ENCODE results near the gene SLC1A2.

Gene SLC1A2

DNA sequence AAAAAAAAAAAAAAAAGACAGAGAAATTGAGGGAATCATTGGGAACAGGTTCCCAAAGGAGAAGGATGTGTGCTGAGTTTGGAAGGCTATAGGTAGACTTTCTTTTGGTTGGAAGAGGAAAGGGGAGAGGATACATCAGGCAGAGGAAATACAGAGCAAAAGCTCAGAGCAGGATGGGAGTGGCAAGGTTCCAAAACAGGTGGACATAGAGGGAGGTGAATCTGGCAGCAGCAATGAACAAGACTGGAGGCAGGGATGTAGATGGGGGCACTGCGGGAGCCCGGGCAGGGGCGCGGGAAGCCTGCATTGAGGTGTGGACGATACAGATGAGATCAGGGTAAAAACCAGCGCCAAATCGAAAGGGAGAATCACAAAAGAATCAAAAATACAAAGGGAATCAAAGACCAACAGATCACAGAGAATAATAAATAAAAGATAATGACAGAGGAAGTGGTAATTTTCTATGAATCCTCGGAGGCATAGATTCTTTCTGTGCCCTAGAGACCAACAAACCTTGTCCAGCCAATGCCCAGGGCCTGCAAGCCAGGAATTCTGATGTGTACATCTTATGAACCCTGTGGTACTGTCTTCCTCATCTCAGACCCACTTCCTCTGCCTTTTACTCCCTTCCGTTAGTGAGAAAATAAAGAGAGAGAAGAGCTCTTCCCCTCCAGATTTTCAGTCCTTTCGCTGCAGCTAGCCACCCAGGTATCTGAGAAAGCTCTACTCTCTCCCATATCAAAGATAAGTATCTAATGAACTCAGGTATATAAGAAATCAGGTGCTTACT lies 70.3 kb downstream of the SLC1A2 start:
- no peak for DNase-seq (ENCODE audit: low spot score)

DNA sequence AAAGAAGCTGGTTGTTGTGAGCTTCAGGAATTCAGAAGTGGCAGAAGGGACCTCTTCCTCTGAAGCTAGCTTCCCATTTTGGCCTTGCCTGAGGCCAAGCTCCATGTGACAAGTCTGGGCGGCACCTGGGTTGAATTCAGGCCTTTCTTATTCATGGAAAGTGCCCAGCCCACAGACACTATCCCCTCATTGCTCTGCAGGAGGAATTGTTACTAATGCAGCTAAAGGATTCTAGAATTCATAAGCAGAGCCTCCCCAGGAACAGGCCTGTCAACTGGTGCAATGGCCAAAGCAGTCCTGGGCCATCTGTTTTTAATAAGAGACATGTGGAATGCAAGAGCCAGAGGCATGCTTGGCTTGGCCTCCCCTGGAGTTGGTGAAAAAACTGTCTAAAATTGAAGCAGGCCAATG lies 71.4 kb downstream of the SLC1A2 start:
- no peak for DNase-seq (ENCODE audit: low spot score)

DNA sequence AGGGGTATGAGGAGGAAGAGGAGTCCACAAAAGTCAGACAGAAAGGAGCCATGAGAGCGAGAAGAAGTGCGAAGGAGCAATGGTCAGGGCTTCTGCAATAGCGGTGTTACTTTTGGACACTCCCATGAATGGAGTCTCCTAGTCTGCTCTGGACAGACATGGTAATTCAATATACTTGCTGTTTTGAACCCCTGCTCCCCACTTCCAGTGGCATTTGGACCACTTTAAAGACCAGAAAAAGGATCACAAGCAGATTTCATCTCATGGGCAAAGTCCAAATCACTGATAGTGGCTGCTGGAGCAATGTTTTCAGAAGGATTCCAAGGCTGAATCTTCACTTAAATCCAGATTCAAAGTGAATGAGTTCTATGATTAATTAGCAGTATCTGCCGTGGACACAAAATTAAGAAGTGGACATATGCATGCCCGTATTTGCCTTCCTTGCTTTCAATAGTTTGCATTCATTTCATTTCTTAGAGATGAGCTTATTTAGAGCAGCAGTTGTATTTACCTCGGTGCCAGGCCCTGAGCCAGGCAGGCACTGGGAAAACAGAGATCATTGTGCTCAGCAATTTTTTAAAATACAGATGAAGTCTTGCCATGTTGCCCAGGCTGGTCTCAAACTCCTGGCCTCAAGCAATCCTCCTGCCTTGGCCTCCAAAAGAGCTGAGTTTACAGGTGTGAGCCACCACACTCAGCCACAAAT lies 72.0 kb downstream of the SLC1A2 start:
- DNase-seq (ENCODE audit: low spot score) = no peak

DNA sequence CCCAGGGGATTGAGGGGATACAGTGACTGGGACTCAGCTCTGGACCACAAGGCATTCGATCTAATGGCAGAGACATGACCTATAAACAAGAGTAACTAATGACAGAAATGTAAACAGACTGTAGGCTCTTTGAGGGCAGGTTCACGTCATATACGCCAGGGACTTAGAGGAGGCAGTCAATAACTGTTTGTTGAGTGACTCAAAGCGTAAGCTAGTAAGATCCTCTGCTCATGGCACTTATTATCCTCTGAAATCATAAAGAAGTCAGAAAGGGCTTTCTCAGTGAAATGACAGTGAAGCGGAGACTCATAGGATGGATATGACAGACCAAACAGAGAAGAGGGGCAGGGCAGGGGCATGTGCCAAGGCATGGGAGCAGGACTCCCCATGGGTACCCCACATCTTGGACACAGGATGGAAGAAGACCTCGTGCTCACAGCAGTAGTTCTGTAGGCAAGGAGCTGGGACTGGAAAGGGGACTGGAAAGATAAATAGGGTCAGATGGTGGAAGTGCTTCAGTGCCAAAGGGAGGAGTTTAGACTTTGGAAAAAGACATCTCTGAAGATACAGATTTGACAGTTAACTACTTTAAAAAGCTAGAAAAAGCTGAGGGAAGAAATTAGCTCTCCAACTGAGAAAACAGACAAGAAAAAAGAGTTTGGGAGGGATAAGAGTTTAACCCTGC lies 72.7 kb downstream of the SLC1A2 start:
- DNase-seq (ENCODE audit: low spot score) = no peak

DNA sequence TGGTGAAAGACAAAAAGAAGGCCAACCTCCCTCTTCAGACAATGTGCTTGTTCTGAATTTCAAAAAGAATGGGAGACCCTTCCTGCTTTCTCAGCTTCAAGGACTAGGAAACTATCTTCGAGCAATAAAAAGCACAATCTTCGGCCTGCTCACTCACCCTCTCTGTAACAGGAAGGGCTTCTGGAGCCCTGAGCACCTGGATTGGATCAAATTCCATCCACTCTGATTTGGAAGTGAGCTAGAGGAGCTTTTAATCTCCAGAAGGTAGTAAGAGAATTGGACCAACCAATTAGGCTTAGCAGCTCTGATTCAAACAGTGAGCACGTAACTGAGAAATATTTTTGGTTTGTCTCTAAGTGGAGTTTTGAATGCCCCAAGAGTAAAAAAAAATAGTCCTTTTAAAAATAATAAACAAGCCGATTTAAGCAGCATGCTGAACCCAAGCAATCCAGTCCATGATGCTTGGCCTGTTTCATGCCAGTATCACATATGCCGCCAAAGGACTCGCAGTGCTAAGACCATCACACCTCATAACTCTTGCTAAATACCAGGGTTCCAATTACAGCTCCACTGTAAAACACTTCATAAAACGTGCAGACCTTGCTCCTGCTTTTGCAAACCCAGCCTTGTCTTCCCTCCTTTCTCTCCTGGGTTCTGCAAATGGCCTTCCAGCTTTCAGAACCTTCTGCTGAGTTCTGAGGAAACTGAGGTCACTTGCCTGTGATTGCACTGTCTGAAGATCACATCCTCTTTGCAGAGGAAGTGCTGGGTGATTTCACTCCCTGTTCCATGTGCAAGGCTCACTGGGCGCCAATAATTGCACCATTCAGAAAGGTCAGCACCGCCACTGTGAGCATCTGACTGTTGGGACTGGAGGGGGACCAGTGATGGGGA lies 74.4 kb downstream of the SLC1A2 start:
- DNase-seq (ENCODE audit: low spot score) = peak; percentile 25

DNA sequence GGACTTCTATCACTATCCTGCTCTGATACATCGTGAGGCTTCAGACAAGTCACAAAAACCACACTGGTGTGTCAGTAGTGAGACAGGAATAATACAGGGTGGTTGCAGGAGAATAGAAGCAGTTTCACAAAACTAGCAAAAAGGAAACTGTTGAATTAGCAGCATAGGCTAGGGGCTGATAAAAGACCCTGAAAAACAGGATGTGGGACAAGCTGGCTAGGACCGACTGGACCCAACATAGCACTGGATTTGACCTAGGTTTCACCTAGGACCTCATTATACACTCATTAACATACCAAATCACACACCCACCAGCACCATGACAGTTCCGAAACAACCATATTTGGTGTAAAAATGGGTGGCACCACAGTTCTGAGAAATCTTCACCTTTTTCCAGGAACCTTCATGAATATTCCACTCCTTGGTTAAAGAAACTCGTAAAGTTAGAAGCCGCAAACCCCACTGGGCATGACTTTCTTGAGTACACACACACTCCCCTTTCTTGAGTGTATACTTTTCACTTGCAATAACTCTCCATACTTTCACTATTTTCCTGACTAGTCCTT lies 76.2 kb downstream of the SLC1A2 start:
- DNase-seq (ENCODE audit: low spot score) = no peak

DNA sequence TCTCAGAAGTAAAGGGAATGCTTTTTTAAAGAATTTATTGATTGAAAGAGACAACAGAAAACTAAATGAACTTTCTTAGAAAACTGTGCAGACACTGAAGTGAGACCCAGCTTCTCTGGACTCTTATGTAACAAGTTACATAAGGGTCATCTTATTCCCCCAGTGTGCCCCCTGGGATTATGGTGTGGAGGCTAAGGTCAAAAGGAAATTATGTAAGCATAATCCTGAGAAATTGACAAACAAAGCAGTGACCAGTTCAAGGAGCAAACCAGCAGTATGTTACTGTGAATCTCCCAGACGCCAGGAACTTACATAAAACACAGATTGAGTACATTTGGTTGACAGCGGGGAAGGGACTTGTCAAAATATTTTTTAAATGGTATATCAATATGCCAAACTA lies 78.6 kb downstream of the SLC1A2 start:
- DNase-seq (ENCODE audit: low spot score) = no peak

DNA sequence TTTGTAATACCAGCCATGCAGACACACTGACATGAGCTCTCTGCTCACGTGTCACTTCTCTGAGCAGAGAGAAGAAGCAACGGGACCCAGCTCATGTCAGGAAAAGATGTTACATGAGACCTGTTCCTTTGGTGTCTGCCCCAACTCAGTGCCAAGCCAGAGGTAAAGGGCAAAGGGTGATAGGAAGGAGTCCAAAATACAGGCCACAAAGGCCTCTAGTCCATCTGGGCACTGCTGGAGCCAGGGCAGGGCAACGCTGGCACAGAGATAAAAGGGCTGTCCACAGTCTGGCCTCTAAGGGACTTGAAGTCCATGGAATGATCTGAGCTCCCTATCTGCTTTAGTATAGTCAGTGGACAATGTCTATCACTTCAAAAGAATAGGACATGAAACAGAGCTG lies 79.3 kb downstream of the SLC1A2 start:
- no peak for DNase-seq (ENCODE audit: low spot score)

DNA sequence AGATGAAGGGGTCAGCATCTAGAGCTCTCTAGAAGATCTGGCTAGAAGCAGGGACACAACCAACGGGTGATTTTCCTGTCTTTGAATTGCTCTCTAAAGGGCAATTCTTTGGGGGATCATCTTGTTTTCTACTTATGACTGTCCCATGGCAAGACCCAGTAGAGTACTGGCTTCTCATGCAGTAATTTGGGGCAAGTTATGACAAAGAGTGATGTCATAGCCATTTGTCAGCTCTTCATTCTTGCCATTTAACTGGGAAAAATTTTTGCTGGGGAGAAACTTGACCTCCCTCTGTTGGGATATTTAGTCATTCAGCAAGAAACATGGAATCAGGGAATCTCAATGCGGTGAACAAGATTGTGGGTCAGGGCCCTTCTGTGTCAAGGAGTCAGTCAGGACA lies 80.4 kb downstream of the SLC1A2 start:
- DNase-seq (ENCODE audit: low spot score) = no peak

DNA sequence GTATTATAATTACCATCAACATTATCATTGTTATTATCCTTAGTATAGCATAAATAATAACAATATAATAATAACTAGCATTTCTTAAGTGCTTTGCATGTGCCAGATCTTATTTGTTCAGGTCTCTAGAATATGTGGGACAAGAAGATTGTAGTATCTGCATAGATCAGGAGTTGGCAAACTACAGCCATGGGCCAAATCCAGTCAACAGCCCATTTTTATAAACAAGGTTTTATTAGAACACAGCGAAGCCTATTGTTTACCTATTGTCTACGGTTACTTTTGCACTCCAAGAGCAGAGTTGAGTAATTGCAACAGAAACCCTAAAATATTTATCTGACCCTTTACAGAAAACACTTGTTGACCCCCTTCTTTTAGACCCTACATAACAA lies 81.4 kb downstream of the SLC1A2 start:
- no peak for DNase-seq (ENCODE audit: low spot score)

DNA sequence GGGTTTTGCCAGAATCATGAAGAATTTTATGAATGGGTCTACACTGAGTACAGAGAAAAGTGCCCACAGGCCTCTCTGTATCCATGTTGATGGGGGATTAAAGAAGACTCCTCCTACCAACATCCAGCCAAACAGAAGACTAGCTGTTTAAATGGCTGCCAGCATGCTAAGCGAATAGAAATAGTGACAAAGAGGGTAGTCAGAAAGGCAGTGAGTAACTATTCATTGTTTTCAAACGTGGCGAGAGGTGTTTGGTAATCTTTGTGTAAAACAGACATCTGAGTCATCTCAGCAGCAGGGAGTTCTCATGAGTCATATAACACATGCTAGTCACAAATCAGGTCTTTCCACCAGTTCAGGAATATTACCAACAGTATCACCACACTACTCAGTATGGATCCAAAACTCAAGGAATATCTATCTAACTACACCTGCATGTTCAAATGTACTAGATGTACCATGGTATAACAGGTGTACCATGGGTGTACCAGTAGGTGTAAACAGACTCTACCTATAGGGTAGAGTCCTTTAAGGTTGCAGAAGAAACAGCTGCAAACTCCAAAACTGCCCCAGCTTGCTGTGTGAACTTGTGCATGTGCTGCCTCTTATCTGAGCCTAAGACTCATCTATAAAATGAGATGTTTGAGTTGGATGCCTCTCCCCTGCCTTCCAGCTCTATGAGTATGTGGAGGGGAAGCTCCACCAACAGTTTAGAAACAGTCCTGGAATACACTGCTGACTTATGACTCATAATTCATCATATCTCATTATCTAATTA lies 82.0 kb downstream of the SLC1A2 start:
- DNase-seq (ENCODE audit: low spot score) = no peak

DNA sequence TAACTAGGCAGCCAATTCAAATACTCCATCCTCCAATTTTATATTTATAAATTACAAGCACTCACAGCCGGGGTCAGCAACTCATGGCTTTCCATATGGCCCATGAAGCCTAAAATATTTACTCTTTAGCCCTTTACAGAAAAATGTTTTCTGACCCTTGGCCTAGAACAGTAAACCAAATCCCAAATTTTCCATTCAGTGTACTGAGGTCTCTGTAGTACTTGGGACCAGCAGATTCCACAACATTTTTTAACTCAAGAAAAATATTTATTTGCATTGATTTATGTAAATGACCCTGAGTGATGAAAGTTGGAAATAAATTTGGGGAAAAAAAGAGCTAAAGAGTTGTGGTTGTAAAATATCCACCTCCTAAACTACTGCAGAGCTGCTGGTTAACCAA lies 82.6 kb downstream of the SLC1A2 start:
- DNase-seq (ENCODE audit: low spot score) = no peak

DNA sequence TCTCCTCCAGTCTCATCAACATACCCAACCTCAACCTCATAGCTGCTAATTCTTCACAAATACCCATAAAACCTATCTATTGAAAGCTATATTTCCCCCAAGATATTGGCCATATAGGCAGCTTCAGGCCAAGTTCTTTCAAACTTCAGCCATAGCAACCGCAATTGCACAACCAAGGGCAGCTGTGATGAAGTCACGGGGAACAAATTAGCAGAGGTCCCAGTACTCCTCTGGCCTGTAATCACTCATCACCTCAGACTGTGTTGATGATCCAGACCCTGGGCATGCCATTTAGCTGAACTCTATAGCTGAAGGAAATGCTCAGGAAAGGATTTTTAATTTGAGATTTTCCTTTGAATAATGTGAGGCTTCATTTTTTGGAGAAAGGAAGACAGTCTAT lies 84.1 kb downstream of the SLC1A2 start:
- DNase-seq (ENCODE audit: low spot score) = no peak

DNA sequence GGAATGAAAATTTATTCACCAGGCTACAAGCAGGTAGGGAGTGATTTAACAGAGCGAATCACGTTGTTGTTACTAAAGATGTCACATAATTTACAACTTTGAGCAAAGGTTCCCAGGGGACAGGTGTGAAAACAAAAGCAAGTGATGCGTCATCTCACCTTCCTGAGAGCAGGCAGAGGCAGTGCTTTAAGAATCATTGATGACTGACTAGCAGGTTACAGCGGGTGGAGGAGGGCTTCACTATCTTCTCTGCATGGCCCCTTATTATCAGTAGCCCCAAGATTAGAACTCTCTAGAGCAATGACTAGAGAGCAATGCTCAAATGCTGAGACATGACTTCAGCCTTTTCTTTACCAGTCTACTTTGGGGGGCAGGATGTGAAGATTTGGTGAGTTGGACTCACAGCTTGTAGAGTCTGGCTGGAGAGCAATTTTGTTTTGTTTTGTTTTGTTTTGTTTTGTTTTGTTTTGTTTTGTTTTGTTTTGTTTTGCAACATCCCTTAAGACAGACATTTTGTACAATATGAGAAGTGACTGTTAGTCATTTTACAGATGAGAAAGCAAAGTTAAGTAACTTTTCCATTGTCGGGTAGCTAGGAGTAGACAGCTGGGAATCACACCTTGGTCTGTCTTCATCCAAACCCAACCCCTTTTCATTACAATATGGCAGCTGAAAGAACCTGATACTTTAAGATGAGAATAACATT lies 84.8 kb downstream of the SLC1A2 start:
- DNase-seq (ENCODE audit: low spot score) = no peak

DNA sequence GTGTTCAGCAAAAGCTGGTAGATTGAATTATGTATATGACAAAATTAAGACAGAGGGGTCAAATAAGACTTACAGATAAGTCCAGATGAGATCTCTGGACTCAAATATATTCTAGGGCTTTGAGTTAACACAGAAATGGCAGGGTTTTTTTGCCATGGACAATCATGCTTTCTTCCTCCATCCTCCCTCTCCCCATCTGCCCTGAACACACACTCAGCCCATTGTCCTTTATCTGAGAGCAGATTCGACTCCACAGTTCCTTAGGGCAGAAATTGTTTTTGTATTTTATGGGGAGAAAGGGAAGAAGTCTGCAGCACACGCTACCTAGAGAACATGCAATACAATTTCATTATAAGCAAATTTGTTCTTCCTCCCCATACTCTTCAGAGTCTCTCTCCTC lies 86.8 kb downstream of the SLC1A2 start:
- peak; percentile 65 for DNase-seq (ENCODE audit: low spot score)

DNA sequence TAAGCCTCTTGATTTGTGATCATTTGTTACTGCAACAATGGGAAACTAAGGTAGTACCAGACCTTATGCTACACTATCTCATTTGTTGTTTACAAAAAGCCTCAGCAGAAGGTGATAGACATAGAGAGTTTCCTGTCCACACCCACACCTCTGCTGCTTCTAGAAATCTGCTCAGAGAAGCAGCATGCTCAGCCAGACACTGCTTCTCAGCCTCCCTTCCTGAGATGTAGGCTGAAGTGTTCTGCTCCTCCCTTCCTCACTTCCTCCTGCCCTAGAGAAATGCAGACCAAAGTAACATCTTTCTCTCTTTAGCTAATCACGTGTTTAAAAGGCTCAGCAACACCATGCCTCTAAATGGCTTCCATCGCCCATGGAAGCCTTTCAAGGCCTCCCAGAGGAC lies 88.4 kb downstream of the SLC1A2 start:
- no peak for DNase-seq (ENCODE audit: low spot score)

DNA sequence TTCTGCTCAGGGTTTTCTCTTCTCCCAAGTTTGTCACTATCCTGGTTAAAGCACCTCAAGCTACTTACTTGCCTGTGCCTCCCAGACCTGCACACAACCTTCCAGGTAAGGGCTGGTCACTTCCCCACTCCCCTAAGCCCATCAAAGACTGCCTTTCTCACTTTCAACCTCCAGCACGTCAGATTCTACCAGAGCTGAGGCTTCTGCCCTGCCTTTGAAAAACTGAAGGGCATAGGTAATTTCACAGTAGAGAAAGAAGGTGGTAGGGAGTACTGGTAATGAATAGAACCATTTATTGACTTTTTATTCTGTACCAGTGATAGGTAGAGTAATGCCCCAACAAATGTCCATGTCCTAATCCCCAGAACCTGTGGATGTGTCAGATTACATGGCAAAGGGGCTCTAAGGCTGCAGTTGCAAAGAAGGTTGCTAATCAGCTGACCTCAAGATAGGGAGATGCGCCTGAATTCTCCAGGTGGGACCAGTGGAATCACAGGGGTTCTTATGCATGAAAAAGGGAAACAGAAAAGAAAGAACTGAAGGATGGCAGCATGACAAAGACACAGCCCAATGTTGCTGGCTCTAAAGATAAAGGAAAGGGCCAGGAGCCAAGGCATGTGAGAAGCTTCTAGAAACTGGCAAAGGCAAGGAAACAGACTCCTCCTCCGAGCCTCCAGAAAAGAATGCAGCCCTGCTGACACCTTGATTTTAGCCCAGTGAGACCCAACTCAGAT lies 89.0 kb downstream of the SLC1A2 start:
- DNase-seq (ENCODE audit: low spot score) = no peak

DNA sequence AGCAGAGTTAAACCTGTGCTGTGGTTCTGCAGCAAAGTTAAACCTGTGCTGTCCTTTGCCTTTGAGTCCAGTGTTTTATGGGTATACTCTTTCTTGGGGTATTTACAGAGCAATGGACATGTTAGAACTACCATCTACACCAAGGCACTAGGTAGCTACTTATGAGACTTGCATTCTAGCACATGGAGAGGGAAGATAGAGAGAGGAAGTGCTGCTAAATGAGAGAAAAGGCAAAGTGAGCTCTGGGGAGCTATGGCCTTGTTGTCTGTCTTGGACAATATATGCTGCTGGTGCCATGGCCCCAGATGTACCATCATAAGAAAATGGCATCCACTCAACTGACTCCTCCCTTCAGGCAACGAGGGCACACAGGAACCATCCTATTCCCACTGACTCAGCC lies 91.5 kb downstream of the SLC1A2 start:
- no peak for DNase-seq (ENCODE audit: low spot score)

DNA sequence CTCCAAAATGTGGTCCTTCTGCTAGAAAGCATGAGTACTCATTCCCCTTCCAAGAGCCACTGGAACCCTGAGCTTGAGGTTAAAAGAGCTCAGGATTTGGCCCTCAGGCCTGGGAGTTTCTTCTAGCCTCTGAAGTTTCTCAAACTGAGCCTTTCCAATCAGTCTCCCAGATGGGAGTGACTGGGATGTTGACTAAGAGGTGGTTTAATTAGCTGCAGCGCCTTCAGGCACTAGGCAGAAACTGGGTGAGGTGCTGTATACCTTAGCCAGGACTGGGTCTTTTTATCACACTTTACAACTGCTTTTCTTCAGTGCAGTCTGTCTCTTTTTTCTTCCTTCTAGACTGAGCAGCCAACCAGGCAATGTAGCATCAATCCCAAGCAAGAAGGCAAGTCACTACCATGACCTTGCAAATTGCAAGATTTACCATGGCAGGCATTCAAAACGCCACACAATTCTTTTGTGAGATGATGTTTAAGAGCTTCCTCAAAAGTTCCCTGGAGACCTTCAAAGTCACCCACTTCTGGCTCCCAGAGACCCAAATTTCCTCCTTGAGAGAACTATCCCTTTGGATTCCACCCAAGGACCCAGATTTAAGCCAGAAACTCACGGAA lies 93.0 kb downstream of the SLC1A2 start:
- no peak for DNase-seq (ENCODE audit: low spot score)
